GM10847 (cell line): ENCODE measurements around the gene MAD1L1.

Experiments used
- POLR2A ChIP-seq: IDR thresholded peaks from 2 replicates; pipeline ENCODE4 v1.6.1; 2011; ENCODE audit not compliant: insufficient read length; ENCODE audit errors: extremely low read depth

Gene MAD1L1

DNA sequence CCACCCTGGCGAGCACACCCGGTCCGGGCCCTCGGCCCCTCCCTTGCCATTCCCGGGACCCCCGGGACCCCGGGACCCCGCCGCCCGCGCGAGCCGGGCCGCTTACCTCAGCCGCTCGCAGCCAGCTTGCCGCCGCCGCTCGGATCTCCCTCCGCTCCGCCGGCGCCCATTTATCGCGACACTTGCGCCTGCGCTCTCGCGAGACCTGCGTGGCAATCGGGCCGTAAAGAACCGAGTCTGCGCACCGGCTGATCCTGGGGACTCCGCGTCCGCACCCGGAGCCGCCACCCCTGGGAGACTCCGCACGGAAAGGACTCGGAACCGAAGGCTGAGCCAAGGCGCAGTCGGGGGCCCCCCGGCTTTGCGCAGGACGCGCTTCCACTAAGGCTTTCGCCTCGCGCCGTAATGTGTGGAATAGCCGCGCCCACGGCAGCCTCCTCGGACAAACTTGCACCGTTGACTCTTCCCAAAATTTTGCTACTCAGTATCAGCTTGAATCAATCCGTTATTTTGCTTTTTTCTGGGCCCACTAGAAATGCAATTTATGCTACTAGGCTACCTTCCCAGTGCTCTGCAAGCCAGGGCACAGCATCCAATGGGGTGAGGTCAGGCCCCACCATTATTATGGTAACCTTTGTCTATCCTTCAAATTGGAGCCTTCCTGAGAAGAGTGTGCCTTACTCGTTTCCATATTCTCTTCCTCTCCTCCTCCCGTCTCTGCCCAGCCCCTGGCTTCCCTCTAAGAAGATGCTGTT, at the start of gene MAD1L1:
MAD1L1 (minus strand) TSS at position 180 of the 755 bp plus-strand sequence. CDS start 2,812 bp downstream, outside the sequence.
- peak; percentile 84 for TF ChIP-seq POLR2A

DNA sequence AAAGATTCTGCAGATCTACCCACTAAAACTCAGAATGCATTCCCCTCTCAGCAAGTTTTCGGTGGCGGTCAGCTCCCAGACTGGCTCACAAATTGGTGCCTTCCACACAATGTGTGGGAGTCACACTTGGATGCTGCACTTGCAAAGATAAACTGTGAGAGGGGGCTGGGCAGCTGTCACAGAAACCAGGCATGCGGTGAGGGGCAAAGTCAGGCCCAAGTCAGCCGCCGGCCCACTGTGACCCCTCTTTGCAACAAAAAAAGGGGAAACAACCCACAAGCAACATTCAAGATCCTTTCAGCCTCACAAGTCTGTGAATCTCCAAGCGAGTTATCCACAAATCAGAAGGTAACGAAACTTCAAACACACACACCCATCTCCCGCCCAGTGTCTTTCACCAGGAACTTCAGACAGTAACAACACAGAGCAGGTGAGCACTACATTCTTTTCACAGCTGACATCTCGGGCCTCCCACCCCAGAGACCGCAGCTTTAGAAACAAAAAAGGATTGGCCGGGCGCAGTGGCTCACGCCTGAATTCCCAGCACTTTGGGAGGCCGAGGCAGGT, 49.5 kb upstream of the MAD1L1 start:
- TF ChIP-seq POLR2A = no peak

DNA sequence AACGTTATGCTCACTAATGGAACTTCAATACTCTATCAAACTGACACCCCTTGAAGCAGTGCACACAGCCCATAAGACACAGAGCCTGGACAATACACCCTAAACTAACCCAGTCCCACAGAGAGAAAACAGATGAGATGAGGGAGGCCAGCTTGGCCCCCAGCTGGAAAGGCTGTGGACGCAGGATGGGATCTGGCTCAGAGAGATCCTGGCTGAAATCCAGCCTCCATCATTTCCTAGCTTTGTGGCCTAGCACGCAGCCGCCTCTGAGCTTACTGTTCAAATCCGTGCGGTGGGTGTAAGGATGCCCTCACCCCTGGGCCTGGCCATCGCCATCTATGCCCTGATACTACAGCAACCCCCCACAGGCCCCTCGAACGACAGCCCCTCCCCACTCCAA, 48.8 kb upstream of the MAD1L1 start:
- no peak for TF ChIP-seq POLR2A

- TF ChIP-seq POLR2A = no peak
These were observed 47.7 kb upstream of the MAD1L1 start for GRCh38 chr7:2280424-2280823.

GRCh38 chr7:2279896-2280295, 47.2 kb upstream of the MAD1L1 start:
- no peak for TF ChIP-seq POLR2A

DNA sequence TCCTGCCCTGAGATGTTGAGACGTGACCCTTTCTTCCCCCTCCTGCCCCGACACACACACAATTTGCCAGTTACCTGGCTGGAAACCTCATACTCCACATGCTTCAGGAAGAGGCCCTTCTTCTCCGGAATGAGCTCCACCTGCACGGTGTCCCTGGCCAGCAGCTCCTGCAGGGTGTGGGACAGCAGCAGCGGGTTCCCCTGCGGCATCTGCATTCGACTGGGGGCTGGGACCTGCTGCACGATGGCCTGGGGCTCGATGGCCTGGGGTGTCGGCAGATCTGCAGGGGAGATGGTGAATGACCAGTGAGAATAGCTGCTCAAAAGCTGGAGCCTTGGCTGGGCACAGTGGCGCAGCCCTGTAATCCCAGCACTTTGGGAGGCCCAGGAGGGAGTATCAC, 45.3 kb upstream of the MAD1L1 start:
- TF ChIP-seq POLR2A = no peak

GRCh38 chr7:2276107-2276506, 43.4 kb upstream of the MAD1L1 start:
- TF ChIP-seq POLR2A = no peak

DNA sequence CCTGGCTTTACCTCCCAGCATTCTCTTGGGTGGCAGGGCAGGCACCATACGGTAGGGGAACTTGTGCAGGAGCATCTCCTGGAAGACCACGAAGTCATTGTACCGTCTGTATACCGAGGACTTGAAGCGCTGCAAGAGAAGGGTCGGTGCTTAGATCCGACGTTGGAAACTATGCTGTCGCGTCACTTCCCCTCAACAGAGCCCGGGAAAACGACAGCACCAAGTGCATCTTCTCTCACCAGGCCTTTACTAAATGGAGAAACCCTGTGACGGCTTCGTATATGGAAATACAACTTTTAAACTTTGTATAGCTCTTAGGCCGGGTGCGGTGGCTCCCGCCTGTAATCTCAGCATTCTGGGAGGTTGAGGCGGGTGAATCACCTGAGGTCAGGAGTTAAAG, 42.4 kb upstream of the MAD1L1 start:
- no peak for TF ChIP-seq POLR2A

DNA sequence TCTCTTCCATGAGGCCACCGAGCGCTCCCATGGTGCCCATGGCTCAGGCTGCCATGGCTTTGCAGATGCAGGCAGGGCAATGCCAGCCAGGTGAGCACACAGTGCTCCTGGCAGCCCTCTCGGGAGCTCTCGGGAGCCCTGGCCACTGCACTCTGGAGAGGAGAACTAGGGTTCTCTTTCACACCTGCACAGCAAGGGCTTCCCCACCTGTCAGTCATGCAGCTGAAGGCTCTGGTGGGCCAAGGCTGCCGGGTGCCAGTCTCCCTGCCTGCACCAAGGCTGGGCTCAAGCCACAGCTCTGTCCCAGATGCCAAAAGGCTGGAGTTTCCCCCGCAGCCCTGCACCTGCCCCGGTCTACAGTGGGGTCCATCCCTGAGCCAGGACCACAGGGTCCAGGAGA, 41.9 kb upstream of the MAD1L1 start:
- TF ChIP-seq POLR2A = no peak

DNA sequence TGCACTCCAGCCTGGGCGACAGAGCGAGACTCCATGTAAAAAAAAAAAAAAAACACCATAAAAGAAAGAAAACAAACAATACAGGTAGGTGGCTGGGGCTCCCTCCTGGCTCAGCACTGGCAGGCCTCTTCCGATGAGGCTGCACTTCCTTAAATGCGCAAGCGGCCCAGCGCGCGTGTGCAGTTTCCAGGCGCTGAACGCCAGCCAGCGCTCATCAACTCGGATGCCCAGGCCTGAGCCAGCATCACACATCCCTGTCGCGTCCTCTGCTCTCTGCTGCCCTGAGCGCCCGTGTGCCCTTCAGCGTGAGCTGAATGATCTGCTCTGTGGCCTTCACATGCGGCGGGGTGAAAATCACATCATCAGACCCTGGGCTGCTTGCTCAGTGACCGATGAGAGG, 41.1 kb upstream of the MAD1L1 start:
- TF ChIP-seq POLR2A = no peak

GRCh38 chr7:2272031-2272430, 39.3 kb upstream of the MAD1L1 start:
- TF ChIP-seq POLR2A = no peak

DNA sequence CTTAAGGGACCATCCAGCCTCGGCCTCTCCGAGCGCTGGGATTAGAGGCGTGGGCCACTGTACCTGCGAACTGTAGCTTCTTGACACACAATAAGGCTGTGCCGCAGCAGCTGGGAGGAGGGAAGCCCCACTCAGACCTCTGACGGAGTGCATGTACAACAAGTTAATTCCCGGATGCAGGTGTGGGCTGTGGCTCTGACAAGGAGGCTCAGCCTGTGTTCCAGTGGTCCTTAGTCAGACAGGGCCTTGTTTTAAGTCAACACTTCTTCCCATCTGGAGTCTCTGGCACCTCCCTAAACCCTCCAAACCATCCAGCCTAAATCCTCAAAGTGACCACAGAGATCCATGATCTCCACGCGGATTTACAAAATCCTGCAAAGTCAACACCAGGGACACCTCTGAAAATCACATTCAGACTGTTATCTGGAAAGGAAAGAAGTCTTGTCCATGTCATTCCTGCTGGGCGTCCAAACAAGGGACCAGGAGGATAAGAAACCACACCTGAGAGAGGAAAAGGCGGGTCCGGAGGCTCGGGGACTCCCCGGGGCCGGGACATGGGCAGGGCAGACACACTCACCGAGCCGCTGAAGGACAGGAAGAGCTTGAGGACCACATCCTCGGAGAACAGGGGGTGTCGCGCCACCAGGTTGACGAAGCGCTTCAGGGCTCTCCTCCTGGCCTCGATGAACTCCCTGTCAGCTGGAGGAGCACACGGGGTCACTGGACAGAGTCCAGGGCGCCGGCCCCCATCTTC, 38.7 kb upstream of the MAD1L1 start:
- TF ChIP-seq POLR2A = no peak

DNA sequence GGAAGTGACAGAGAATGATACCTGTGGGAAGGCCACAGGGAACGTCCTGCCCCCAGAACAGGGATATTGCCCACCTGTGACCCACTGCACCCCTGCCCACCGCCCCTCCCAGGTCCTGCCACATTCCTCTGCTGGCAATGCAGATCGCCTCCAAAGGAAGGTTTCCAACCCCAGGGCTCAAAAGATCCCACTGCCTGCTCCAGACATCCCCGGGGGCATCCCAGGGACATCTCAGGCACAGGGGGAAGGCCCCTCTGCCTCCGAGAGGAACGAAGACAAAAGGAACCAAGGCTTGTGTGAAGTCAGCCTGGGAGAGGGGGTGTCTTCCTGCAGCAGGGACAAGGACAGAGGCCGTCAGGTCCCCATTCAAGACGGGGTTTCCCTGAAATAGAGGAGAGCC, 37.8 kb upstream of the MAD1L1 start:
- TF ChIP-seq POLR2A = no peak

DNA sequence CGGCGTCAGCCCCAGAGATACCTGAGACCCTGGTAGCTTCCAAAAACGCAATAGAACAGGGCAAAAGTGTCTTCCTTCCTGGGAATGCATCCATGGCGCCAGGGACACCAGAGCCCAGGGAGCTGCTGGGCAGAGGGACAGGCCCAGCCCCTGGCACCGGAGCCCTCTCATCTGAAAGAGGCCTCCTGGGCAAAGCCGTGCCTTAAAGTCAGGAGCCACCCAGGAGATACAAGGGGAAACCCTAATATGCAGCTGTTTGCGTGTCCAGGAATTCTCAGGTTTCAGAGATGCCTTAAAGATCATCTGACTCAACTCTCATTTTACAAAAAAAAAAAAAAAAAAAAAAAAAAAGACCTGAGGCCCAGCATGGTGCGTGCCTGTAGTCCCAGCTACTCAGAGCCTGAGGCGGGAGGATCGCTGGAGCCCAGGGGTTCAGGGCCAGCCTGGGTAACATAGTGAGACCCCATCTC, 37.3 kb upstream of the MAD1L1 start:
- no peak for TF ChIP-seq POLR2A

DNA sequence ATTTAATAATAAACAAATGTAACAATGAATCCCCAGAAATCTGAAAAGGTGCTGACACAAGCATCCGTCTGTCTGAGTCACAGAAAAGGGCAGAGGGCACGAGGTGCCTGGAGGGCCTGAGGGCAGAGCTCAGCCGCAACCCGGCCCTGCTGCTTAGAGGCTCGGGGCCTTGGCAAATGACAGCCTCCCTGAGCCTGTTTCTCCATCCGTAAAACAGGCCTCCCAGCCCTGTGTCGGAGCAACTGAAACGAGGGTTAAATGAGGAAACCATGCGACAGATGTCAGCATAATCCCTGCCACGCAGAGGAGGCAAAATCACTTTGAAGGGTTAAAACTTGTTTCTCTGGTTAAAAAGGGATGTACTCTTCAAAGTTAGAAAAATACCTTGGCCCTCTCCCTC, 34.2 kb upstream of the MAD1L1 start:
- TF ChIP-seq POLR2A = no peak

- no peak for TF ChIP-seq POLR2A
These were observed 31.4 kb upstream of the MAD1L1 start for GRCh38 chr7:2264158-2264557.
